GM19455 (cell line): Measurements from ENCODE around the gene PROKR2.

Experiments used
- ATAC-seq: cut with Tn5 transposase; IDR thresholded peaks from one replicate; pipeline ENCODE4 v1.9.1; 2021; ENCODE audit not compliant: unreplicated experiment

PROKR2 gene

DNA sequence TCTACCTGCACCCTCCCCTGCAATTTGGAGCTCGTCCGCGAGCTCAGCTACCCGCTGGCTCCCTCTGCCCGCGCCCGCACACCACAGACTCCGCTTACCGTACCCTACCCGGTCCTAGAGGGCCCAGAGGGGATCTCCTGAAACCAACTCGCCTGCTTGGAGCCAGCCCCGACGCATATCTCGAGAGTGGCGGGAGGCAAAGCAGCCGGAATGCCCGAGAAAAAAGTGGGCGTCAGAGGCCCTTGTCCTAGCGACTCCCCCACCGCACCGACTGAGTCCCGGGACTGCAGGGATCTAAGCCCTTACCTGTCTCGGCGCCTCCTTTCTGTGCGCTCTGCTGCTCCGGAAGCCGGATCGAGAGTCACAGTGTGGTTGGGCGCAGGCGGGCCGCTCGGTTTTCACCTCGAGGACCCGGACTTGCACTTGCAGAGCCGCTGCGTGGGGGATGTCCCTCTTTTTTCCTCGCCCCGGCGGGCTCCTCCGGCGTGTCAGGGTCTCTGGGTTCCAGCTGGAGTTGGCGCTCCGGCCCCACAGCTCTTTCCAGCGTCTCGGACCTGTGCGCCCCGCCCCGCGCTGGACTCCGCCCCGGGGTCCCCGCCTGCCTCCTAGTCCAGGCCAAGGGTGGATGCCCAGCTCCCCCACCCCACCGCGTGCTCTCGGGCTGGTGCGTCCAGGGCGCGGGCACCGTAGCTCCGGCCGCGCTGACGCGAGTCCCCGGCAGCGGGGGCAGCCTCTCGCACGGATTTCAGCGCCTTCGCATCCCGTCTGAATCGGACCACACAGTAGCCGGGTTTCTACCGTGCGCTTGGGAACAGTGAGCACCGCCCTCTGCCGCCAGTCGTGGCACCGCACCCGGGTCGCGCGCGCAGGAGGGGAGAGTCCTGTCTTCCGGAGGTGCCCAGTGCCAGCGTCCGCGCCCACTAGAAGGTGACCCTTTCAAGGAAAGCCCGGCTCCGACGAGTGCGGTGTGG, at the start of gene PROKR2:
Gene PROKR2 (minus strand): TSS at position 767 of the 971 bp plus-strand sequence. CDS start 2,585 bp downstream, outside the sequence.
- ATAC-seq, result no peak

DNA sequence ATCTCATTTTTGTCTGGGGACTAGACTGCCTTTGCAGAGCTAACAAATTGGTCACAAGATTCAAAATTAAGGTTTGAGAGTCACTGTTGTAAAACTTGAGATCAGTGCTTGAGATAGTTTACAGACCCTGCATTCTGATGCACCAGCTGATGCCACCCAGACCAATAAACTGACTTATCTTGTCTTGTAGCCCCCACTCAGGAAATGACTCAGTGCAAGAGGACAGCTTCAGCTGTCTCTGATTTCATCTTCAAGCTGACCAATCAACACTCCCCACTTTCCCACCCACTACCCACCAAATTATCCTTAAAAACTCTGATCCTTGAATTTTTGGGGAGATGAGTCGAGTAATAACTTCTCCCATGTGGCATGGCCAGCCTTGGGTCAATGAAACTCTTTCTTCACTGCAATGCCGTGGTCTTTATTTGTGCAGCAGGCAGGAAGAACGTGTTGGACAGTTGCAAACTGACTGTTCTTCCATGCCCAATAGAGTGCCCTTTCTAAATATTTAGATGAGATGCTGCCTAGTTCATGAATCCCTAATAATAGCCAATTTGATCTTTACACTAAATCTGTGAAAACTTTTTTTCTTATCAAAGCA, 48.3 kb upstream of the PROKR2 start:
- no peak for ATAC-seq

DNA sequence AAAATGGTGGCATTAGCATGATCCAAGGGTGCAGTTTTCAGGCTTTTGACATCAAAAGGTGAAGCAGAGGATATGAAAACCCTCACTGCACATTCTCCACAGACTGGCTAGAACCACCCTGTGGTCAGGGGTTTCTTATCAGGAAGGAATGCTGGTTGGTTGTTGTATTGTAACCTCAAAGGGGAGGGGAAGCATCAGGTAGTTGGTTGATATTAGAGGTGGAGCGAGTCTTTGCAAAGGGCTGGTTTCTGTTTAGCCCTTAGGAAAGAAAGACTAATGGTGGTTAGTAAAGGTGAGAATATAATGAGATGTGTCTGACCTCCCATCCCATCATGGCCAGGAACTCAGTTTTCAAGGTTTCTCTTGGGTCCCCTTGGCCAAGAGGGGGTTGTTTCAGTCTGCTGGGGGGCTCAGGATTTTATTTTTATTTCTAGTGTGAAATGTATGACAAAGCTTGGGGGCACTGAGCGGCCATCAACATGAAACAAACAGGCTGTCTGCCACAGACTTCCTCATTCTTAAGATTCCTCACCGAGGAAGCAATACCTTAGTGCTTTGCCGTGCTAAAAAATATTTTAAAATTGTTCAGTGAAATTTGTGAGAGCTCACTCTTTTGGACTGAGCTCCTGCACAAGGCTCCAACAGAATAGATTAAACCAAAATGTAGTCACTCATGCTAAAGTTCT, 47.5 kb upstream of the PROKR2 start:
- ATAC-seq, result no peak

DNA sequence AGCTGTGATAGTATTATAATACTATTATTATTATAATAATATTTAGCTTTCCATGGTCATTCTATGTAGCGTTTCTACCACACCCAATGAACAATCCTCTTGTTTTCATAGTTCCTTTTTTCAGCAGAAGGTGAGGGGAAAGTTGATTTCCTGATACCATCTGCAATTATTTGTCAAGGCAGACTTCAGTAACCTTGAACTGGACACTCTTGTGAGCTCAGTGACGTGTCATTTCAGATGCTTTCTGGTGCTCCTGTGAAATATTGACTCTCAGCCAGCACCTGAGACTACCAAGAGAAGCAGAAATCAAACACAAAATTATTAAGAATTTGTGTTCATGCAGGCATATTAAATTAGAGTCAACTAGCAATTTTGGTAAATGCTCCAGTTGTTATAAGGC, 46.0 kb upstream of the PROKR2 start:
- ATAC-seq, result no peak

DNA sequence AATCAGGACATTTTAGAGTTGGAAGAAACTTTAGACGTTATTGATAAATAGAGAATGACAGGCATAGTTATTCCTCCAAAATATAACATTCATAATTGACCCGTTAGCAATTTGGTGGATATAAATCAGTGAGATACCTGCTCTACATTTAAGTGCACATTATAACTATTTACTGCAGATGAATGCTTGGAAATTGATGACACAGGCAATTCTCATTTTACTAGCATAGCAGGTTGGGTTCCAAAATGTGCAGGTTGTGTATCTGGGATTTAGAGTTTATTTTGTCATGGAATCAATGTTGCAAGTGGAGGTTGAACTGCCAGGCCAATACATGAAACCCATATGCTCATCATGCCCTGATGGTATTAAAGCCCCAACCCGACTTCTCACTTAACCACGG, 44.4 kb upstream of the PROKR2 start:
- no peak for ATAC-seq

DNA sequence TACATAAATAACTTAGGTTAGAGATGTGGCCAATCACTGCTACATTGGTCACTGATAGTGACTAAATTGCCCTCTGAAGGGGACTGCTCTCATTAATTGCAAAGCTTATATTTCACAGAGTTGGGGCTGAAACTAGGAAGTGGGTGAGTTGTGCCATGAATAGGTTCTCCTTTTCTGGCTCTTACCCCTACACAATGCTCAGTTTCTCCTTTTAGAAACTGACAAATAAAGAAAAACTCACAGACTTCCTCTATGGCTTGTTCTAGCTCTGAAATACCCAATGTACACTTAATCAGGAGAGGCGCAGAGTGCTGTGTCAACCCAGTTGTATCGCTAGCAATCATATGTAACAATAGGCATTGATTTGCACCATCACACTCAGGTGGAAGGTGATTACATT, 41.2 kb upstream of the PROKR2 start:
- no peak for ATAC-seq

DNA sequence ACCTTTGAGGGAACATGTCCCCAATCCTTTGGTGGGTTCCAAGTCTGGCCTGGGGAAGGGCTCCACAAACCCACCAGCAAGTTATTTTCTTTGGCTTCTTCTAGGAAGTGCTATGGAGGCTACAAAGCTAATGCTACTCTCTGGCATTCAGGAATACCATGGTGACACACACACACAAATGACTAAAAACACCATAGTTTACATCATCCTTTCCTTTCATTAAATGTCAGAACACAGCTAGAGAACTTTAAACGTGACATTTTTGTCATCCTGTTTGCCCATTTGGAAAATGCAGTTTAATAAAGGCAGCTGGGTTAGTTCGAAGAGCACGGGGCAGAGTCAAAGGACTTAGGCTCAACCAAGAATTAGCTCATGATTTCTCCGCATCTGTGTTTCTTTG, 40.2 kb upstream of the PROKR2 start:
- ATAC-seq, result no peak

DNA sequence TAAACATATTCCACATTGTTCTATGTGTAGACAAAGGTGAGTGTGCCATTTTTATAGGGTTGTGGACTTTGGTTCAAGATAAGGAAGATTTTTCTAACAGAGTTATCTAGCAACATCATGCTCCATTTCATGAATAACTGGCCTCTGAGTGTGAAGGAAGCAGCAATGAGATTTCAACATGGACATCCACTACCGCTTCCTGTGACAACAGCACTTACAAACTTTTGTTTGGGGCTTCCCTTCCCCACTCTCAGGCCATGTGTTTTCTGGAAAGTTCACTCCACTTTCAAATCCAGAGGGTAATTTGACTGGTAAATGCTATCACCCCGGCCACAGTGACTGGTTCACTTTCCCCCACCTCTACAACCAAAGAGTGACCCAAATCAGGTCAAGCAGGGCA, 38.1 kb upstream of the PROKR2 start:
- no peak for ATAC-seq

DNA sequence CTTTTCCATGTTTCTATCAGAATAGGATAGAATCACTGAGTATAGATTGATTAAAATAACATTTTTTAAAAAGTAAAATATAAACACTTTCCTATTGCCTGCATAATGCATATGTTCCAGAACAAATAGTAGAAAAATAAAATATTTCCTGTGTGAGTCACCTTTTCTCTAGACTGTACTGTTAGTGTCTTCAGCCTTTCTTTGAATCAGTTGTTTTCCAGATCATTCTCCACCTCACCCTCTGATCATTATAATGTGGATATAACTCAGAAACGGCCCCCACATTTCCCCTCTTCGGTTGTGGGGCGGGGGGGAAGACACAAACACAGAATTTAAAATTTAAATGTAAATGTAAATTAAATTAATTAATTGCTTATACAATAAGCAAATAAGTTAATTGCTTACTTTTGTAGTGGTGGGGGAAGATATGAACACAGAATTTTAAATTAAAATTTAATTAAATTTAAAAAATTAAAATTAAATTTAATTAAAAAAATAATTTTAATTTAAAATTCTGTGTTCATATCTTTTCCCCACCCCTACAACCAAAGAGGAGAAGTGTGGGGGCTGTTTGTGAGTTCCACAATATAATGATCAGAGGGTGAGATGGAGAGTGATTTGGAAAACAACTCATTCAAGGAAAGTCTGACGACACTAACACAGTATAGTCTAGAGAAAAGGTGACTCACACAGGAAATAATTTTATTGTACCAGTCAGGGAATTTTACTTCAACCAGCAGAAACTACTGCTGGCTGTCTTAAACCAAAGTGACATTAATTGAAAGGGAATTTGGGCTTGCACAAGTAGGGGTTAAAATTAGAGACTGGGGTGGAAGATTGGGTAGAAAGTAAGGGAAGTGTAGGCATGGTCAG, 37.1 kb upstream of the PROKR2 start:
- ATAC-seq, result no peak

DNA sequence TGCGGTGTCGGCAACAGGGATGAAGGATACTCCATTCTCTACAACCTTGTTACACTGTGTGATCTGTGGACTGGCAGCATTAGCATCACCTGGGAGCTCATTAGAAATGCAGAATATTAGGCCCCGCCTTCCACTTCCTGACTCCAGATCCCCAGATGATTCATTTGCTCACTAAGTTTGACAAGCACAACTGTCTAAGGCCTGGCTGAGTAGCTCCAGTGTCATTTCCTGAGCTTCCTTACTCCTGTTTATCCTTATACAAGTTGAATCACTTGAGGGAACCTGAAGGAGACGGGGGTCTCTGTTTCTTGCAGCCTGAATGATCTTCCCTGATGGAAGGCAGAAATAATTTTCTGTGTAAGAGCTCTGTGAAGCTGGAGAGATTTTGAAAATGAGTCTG, 32.7 kb upstream of the PROKR2 start:
- no peak for ATAC-seq

DNA sequence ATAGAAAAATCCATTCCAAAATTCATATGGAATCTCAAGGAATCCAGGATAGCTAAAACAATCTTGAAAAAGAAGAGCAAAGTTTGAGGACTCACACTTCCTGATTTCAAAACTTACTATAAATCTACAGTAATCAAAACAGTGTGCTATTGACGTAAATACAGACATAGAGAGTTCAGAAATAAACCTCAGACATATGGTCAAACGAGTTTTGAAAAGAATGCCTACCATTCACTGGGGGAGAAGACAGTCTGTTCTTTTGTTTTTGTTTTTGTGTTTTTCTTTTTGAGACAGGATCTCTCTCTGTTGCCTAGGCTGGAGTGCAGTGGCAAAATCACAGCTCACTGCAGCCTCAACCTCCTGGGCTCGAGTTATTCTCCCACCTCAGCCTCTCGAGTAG, 25.3 kb upstream of the PROKR2 start:
- ATAC-seq, result no peak

DNA sequence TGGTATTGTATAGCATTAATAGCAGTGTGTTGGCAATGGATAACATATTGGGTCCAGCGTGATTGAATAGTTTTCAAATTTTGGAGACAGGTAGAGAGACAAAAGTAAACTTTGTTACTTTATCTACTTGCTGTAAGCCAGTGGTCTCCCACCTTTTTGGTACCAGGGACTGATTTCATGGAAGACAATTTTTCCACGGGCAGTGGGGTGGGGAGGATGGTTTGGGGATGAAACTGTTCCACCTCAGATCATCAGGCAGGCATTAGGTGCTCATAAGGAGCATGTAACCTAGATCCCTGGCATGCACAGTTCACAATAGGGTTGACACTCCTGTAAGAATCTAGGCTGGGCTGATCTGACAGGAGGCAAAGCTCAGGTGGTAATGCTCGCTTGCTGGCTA, 14.6 kb upstream of the PROKR2 start:
- ATAC-seq, result no peak

DNA sequence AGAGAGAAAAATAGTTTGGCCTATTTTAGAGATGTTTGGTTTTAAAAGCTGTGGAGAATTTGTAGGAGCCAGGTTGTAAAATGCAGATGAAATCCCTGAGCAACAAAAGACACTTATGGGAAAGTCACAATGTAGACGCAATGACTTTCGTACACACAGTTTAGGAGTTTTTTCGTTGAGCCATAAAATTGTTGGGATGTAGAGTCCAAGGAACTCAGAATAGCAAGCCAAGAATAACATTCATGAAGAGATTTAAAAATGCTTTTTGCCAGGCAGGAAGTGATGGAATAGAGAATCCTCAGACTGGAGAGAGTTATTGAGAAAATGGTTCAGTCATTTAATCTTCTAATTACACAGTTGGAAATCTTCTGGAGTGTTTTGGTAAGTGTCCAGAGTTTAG, 11.5 kb upstream of the PROKR2 start:
- ATAC-seq, result no peak

DNA sequence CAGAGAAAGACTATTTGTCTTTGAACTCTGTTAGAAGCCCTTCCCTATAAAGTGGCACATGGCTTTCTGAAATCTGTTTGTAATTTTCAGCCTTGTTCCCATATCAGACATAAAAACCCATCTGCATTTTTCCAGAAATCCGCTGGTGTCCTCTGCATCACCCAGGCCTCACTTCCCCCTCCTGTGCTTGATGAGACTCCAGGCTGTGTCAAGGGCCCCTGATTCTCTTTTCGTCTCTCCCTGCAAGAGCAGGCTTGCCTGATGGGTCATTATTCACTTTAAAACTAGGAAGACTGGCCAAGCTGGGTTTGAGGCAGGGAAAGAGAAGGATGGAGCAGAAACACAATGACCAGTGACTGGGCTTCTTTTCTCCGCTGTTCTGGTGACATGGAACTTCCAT, 10.6 kb upstream of the PROKR2 start:
- no peak for ATAC-seq

DNA sequence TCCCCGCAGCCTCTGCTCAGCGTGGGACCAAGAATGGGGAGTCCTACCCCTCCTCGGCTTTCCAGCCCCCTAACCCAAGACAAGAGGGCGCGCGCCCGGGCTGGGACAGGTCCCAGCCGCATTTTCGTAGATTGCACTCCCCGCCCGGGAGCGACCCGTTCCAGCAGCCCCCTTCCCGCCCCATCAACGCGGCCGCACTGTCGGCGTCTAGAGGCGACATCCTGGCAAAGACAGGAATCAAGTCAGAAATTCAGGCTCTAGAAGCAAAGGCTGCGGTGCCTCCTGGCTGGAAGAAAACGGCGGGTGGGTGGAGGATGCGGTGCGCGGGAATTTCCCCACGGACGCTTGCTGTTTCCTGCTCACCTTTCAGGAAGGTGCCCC, 957 bp downstream of the PROKR2 start:
- ATAC-seq, result no peak

DNA sequence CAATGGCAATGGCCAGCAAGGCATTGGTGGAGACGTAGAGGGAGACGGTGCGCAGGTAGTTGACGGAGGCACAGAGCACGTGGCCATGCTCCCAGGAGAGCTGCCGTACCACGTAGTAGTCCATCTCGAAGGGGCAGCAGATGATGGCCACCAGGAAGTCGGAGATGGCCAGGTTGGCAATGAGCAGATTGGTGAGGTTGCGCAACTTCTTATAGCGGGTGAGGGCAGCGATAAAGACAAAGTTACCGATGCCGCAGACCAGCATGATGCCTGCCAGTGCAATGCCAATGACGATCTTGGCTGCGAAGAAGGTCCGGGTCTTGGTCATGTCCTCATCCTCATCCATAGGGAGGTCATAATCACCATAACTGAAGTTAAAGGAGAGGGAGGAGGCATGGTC, 2.8 kb downstream of the PROKR2 start:
- no peak for ATAC-seq

DNA sequence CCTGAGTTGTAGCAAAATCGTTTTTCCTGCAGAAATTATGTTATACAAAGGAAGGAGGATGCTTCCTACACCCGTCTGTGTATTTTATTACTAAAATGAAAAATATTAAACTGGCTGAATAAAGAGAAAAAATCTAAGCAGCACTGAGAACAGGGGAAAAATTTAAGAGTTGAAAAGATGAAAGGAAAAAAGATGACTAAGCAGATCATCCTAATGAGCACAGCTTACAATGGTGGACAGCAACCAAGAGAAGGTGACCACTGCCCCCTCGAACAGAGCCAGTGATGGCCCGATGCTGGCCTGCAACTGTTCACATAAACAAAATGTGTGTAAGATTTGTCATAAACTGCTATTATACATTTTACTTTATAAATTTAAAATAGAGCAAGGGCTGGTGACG, 4.2 kb downstream of the PROKR2 start:
- no peak for ATAC-seq

DNA sequence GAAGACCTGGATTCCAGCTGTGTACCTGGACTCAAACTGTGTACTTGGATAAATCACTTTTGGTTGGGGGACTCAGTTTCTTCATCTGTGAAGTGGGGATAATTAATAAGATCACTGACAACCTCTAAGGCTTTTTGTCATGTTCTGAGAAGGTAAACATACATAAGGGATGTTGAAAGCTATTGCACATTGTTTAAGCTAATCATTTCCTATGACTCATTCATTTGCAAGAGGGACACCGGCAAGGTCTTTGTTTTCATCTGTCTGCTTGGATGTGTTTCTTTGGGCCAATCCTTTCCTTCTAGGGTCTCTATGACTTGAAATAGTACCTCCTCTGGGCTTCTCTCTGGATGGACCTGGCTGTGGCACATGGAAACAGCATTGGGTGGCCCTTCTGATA, 6.8 kb downstream of the PROKR2 start:
- ATAC-seq, result no peak

DNA sequence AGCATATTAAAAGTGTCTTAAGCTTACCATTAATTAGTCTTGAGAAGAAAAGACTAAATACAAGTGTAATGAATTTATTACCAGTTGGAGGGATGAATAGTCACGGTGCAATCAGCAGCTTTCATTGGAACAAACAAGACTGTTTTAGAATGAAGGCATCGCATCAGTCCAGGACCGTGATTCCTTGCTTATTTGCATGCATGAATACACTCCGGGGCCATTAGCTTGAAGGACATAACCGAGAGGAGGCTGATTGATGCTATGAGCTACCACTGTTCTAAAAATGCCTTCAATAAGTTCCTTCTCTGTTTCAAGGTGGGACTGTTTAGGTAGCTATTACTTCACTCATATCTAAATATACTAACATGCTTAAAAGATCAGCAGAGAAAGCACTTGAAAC, 17.9 kb downstream of the PROKR2 start:
- ATAC-seq, result no peak

DNA sequence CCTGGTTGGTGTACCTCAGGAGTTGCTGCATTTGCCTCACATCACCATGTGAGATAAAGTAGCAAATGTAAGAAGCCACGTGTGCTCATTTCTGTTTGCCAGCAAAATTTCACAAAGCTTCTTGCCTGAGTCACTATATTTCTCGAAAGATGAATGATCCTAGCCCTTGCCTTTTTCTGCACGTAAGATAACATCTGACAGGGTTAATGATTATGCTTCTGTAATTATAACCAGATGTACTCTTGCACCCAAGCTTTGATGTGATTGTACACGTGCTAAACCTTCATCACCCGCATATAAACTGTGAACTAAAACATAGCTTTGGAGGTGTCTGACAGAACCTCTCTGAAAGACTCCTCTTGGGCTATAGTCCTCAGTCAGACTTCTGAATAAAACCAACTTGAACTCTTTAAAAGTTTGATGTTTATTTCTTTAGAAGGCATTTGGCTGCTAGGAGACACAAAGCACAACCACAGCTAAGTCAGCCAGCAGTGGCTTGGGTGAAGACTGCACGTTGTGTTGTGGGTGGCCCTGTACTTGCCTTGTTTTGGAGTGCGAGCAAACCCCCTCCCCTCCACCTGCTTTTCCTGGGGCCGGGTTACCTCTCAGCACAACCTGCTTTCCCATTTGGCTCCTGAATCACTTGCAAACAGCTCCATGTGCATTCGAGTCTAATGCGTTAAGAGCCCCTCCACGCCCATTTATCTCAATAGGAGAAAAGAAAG, 19.3 kb downstream of the PROKR2 start:
- ATAC-seq, result no peak
